NCI-H2029 treated with DMSO at 0.1 percent for 48 hours (cell line): ENCODE measurements around the gene MTMR3.
A peak's percentile ranks its signal among the peaks of the same experiment; 100 is the strongest.

Experiments used
- DNase-seq: peaks from one replicate; lab custom pipeline; 2025; lab: John Stamatoyannopoulos, UW

MTMR3 gene

GRCh38 chr22:29870574-29870973 lies 12.4 kb upstream of the MTMR3 start:
- DNase-seq: no peak

GRCh38 chr22:29871684-29872083 lies 11.3 kb upstream of the MTMR3 start:
- DNase-seq: no peak

DNA sequence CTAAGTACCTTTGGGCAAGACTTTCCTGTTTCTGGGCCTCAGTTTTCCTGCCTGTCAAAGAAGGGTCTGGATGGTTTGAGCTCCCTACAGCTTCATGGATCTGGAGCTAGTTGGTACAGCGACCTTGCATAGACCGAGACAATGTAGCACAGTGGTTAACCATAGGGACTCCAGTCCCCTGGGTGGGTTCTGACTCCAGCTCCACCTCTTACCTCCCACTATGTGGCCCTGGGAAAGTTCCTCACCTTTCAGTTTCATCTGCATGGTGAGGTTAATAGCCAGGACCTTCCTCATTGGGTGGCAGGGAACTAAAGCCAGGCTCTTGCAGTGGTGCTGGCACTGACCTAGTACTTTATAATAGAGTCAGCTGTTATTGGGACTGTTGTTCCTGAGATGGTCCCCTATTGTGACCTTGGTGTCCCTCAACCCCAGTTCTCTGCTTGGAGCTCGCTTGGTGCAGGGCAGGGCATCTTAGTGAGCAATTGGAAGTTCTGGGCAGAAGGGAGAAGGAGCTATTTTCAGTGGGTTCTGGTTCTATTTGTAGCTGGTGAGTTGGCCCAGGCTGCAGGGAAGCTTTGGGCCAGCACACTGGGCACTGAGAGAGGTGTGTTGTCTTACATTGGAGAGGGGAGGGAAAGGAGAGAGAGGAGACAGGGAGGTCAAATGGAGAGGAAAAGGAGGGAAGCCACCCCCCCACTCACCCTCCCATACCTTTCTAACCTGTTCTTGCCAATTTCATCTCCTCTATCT lies 10.7 kb upstream of the MTMR3 start:
- no peak for DNase-seq

GRCh38 chr22:29872989-29873388 lies 10.0 kb upstream of the MTMR3 start:
- DNase-seq: no peak

GRCh38 chr22:29873943-29874342 lies 9.0 kb upstream of the MTMR3 start:
- no peak for DNase-seq

DNA sequence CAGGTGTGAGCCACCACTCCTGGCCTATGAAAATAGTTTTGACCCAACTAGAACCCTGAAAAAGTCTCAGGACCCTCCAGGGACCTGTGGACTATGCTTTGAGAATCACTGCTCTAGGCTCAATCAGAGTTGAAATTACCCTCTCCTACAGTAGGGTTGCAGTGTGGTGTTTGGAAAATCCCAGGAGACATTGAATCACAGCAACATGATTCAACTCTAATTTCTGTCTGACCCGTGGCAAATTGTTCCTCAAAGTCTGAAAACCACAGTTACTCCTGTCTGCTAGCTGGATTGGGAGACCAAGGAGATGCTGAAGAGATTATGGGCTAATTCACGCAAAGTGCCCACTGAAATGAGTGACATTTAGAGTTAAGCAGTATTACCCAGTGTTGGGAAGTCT lies 5.4 kb upstream of the MTMR3 start:
- DNase-seq: no peak

GRCh38 chr22:29879753-29880152 lies 3.2 kb upstream of the MTMR3 start:
- no peak for DNase-seq

GRCh38 chr22:29882716-29883044 lies 294 bp upstream of the MTMR3 start:
- no peak for DNase-seq

- DNase-seq: no peak
These were observed 762 bp downstream of the MTMR3 start for GRCh38 chr22:29883775-29884097.

DNA sequence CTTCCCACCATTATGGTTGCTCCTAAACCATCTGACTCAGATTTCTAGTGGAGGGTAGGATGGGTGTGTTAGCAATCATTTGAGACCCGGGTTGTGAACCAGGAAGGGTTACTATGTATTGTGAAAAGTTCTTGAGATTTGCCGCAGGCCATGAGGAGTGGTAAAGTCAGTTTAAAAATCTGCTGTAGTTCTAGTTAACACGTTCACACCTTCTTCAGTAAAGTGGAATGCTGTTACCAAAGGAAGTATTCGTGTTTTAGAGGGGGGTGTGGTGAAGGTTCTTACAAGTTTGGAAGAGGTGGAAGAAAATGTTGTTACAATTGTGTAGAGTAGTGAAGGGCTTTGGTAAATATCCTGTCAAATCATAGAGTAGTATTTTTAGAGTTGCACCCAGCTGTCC lies 2.6 kb downstream of the MTMR3 start:
- DNase-seq: no peak

DNA sequence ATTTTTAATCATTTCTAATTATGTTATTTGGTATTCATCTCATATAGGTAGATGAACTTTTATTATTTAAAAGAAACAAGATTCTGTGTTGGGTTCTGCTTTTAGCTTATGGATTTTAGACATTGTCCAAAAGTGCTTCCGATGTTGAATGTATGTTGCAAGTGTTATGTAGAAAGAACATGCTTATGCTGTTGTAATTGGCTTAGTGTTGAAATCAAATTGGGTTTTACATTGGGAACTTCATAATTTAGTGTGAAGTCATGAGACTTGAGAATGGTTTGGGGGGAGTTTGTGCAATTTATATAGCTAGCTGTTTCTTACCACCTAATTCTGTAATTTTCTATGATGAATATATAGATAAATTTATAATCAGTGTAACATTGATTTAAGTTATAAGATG lies 3.6 kb downstream of the MTMR3 start:
- DNase-seq: no peak

- DNase-seq: no peak
These were observed 4.4 kb downstream of the MTMR3 start for GRCh38 chr22:29887358-29887757.

GRCh38 chr22:29890760-29891159 lies 7.8 kb downstream of the MTMR3 start:
- no peak for DNase-seq

DNA sequence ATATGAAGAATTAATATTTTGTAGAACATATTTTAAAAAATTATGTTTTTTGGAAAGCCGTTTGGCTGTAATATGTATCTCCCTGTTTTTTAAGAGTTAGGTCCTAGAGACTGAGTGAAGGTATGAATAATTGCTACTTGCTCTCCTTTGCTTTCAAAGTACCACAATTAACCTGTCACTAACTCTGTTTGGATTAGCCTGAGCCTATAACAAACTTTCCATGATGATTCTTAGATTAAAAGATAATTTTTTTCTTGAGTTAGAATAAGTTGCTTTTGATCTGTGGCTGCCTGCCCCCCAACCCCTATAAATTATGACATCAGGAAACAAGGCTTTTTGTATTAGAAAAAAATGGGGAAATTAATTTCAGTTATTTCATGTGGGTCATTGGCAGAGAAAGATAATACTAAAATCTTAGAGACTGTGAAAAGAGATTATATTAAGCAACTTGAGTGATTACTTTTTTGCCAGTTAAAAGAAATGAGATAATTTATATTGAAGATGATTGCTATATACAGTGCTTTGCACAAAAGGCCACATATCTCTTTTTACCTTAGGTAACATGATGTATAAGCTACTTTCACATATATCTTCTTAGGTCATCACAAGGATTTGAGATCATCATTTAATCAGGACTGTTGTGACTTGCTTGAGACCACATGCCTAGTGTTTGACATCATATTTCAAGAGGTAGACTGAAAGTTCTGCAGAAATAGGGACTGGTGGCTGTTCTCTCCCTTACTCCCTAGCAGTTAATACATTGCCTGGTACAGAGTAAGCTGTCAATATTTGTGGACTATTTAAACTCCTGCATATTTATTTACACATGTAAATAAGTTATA lies 9.6 kb downstream of the MTMR3 start:
- DNase-seq: no peak

GRCh38 chr22:29901354-29901753 lies 18.4 kb downstream of the MTMR3 start:
- no peak for DNase-seq

DNA sequence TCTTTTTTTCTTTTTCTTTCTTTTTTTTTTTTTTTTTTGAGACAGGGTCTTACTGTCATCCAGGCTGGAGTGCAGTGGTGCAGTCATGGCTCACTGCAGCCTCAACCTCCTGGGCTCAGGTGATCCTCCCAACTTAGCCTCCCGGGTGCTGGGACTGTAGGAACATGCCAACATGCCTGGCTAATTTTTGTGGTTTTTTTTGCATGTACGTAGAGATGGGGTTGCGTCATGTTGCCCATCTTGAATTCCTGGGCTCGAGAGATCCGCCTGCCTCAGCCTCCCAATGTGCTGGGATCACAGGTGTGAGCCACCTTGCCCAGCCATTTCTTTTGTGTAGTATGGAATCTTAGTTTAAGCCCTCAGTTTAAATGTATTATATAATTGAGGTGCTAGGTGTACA lies 20.4 kb downstream of the MTMR3 start:
- DNase-seq: no peak

GRCh38 chr22:29904020-29904419 lies 21.0 kb downstream of the MTMR3 start:
- DNase-seq: no peak

DNA sequence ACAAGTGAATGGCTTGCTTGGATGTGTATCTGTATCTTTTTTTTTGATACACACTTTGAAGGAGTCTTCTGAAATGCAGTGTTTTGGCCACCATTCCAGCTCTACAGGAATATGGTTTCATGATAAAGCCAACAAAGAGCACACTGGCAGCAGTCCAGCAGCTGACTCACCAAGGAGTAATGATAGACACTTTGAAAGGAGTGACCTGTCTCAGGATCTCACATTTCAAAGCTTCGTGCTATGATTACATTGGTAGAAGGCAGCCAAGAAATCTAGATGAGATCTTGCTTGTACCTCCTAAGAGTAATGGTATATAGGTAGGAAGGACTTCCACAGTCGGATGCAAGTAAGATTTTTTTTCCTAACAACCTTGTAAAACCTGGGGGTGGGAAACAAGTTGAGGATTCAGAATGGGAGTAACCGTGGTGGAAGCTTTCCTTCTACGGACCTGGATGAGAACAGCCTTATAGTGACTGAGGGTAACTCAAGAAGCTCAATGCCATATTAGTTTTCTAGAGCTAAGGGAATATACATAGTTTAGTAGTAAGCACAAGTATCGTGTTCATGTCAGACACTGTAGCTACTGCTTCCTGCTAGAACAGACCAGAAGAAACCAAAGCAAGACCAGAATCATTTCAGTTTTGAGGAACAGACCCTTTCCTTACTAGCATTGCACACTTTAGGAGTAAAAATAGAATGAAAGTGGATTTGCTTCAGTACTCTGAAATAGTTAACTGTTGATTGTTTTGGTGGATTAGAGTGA lies 25.0 kb downstream of the MTMR3 start:
- peak; percentile 37 for DNase-seq

GRCh38 chr22:29912141-29912540 lies 29.2 kb downstream of the MTMR3 start:
- DNase-seq: no peak

- DNase-seq: no peak
These were observed 29.8 kb downstream of the MTMR3 start for GRCh38 chr22:29912605-29913398.

DNA sequence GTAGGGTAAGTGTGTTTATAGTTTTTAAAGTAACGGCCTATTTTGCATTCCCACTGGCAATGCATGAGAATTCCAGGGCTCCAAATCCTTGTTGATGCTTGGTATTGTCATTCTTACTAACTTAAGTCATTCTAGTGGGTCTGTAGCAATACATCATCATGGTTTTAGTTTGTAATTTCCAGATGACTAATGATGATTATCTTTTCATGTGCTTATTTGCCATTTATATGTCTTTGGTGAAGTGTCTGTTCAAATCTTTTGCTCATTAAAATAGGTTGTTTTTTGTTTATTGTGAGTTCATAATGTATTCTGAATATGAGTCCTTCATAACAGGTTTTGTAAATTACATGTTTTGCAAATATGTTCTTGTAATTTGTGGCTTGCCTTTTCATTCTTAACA lies 31.2 kb downstream of the MTMR3 start:
- no peak for DNase-seq

GRCh38 chr22:29914991-29915533 lies 32.1 kb downstream of the MTMR3 start:
- no peak for DNase-seq
